Erythroblast (primary cell): ENCODE results near the gene ANGPTL4.

Experiments used
- GATA1 ChIP-seq: IDR thresholded peaks from 2 replicates; pipeline ENCODE4 v1.6.1; 2011; ENCODE audit warnings: low read depth, mild to moderate bottlenecking, control low read depth, low read length, moderate library complexity
- POLR2A ChIP-seq: IDR thresholded peaks from 2 replicates; pipeline ENCODE4 v1.6.1; 2011; ENCODE audit warnings: mild to moderate bottlenecking, low read length

- TF ChIP-seq POLR2A (no peak), GATA1 (no peak)
Measured at GRCh38 chr19:8322638-8322997, 41.3 kb upstream of the ANGPTL4 start.
